KMS-11 (cell line): ENCODE data around the gene ZNF423.

Source experiments
- H2AFZ ChIP-seq: fragments of 200-600 bp; sonication (generic); 2 replicates; pipeline ENCODE4 v1.6.1; 2016; ENCODE audit warnings: antibody characterized with exemption, mixed run types, low read depth
- H3K27ac ChIP-seq: fragments of 200-600 bp; sonication (generic); 2 replicates; pipeline ENCODE4 v1.6.1; 2016; ENCODE audit warnings: mild to moderate bottlenecking, mixed run types
- H3K27me3 ChIP-seq: fragments of 200-600 bp; sonication (generic); 2 replicates; pipeline ENCODE4 v1.6.1; 2017; ENCODE audit warnings: mild to moderate bottlenecking, low read depth, mixed run types, moderate library complexity; ENCODE audit not compliant: insufficient read depth
- H3K36me3 ChIP-seq: fragments of 200-600 bp; sonication (generic); 2 replicates; pipeline ENCODE4 v1.6.1; 2017; ENCODE audit warnings: mild to moderate bottlenecking, mixed run types; ENCODE audit not compliant: insufficient read depth
- H3K4me1 ChIP-seq: fragments of 200-600 bp; sonication (generic); 2 replicates; pipeline ENCODE4 v1.6.1; 2016; ENCODE audit warnings: mild to moderate bottlenecking, low read depth, mixed run types; ENCODE audit not compliant: poor library complexity, severe bottlenecking
- H3K4me2 ChIP-seq: fragments of 200-600 bp; sonication (generic); 2 replicates; pipeline ENCODE4 v1.7.0; 2016; ENCODE audit warnings: mild to moderate bottlenecking, mixed run types
- H3K4me3 ChIP-seq: fragments of 200-600 bp; sonication (generic); IDR thresholded peaks from 2 replicates; pipeline ENCODE4 v1.6.1; 2017; ENCODE audit warnings: low read depth, low read length, mixed read lengths; ENCODE audit not compliant: insufficient read depth
- H3K79me2 ChIP-seq: fragments of 200-600 bp; sonication (generic); 2 replicates; pipeline ENCODE4 v1.6.1; 2016; ENCODE audit warnings: low read depth, mixed run types; ENCODE audit not compliant: insufficient read depth
- H3K9ac ChIP-seq: fragments of 200-600 bp; sonication (generic); 2 replicates; pipeline ENCODE4 v1.6.1; 2016; ENCODE audit warnings: mild to moderate bottlenecking, mixed run types
- H4K20me1 ChIP-seq: fragments of 200-600 bp; sonication (generic); 2 replicates; pipeline ENCODE4 v1.6.1; 2016; ENCODE audit warnings: mild to moderate bottlenecking, mixed run types; ENCODE audit not compliant: insufficient read depth
- CTCF ChIP-seq: fragments of 200-600 bp; sonication (generic); conservative IDR thresholded peaks from 2 replicates; pipeline ENCODE4 v1.6.1; 2017; ENCODE audit warnings: low read depth, mild to moderate bottlenecking, antibody characterized with exemption, low read length, moderate library complexity, mixed read lengths

ZNF423 gene

DNA sequence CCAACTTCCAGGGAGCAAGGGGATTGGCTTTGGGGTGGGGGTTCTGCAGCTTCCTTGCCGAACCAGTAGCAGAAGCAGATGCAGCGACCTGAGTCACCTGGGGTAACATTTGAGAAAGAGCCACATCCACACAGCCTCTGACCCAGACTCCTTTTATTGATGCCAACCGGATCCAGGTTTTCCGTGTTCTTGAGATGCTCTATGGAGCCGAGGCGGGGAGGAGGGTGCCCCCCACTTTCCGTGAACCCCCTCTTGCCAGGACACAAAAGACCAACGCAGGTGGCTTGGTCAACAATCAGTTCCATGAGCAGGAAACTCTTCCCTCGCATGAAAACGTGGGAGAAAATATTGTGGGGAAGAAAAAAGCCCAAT lies 356.5 kb downstream of the ZNF423 start:
- H4K20me1 ChIP-seq: no peaks in the 10 kb centered on the region
- H3K79me2 ChIP-seq: no peaks in the 10 kb centered on the region
- no peak overlapping the region for H3K27ac ChIP-seq
- no peaks in the 10 kb centered on the region for H3K27me3 ChIP-seq
- H3K4me2 ChIP-seq: no peak overlapping the region
- H3K4me1 ChIP-seq: no peaks in the 10 kb centered on the region
- H3K4me3 ChIP-seq: no peak overlapping the region
- TF ChIP-seq CTCF: no peak
- H3K9ac ChIP-seq: no peak overlapping the region
- H2AFZ ChIP-seq: no peak overlapping the region
- H3K36me3 ChIP-seq: no peaks in the 10 kb centered on the region

DNA sequence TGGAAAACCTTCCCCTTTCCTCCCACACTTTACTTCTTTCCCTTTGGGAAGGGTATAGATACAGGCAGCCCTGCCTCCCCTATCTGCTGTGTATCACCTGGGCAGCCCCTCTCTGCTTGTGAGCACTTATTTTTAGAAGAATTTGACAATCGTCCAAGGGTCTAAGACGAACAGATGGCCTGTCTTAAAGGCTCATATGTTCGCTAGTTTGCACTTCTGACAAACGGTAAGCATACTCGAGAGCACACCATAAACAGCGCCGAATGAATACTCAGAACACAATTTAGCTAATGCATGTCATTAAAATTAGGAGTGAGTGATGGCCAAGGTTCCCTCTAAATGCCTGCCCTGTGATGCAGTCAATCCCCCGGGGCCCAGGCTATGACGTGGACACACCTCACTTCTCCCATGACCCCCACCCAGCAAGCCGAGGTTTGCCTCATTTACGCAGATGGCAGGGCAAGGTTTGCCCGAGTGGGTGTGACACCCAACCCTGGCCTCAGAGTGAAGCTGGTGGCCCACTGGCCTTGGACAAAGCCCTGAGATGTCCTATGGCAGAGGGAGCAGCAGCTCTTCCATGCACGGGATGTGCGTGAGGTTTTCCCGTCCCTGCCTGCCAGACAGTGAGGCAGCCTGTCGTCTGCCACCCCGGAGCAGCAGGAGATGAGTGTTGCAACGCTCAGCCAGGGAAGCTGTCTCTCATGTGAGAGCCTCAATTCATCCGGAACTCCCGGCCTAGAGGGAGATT lies 357.1 kb downstream of the ZNF423 start:
- no peak overlapping the region for H2AFZ ChIP-seq
- no peak overlapping the region for H3K27ac ChIP-seq
- no peak for TF ChIP-seq CTCF
- H3K9ac ChIP-seq: no peak overlapping the region
- H3K79me2 ChIP-seq: no peaks in the 10 kb centered on the region
- H3K4me1 ChIP-seq: no peaks in the 10 kb centered on the region
- H4K20me1 ChIP-seq: no peaks in the 10 kb centered on the region
- H3K4me2 ChIP-seq: no peak overlapping the region
- H3K4me3 ChIP-seq: no peak overlapping the region
- H3K36me3 ChIP-seq: no peaks in the 10 kb centered on the region
- no peaks in the 10 kb centered on the region for H3K27me3 ChIP-seq

GRCh38 chr16:49498264-49498663 lies 357.6 kb downstream of the ZNF423 start:
- no peak overlapping the region for H3K27ac ChIP-seq
- no peak overlapping the region for H3K4me3 ChIP-seq
- no peaks in the 10 kb centered on the region for H3K79me2 ChIP-seq
- H4K20me1 ChIP-seq: no peaks in the 10 kb centered on the region
- no peak for TF ChIP-seq CTCF
- no peaks in the 10 kb centered on the region for H3K27me3 ChIP-seq
- no peak overlapping the region for H2AFZ ChIP-seq
- H3K4me1 ChIP-seq: no peaks in the 10 kb centered on the region
- H3K36me3 ChIP-seq: no peaks in the 10 kb centered on the region
- no peak overlapping the region for H3K9ac ChIP-seq
- H3K4me2 ChIP-seq: no peak overlapping the region

- Histone ChIP-seq H3K36me3 (no peaks in the 10 kb centered on the region), H3K27ac (no peak overlapping the region), H3K4me1 (no peaks in the 10 kb centered on the region), H3K4me2 (no peak overlapping the region), H3K79me2 (no peaks in the 10 kb centered on the region), H3K27me3 (no peaks in the 10 kb centered on the region), H4K20me1 (no peaks in the 10 kb centered on the region), H3K4me3 (no peak overlapping the region), H3K9ac (no peak overlapping the region), H2AFZ (no peak overlapping the region)
- TF ChIP-seq CTCF: no peak
These were observed 358.4 kb downstream of the ZNF423 start for GRCh38 chr16:49497466-49497865.
